Kidney glomerular epithelial cell (primary cell): Measurements from ENCODE around the gene TNFAIP8.

ENCODE experiments used
- DNase-seq: peaks from one replicate; lab custom pipeline; 2025; lab: John Stamatoyannopoulos, UW

TNFAIP8 gene

GRCh38 chr5:119370486-119370885 is 14.7 kb downstream of the TNFAIP8 start:
- no peak for DNase-seq

DNA sequence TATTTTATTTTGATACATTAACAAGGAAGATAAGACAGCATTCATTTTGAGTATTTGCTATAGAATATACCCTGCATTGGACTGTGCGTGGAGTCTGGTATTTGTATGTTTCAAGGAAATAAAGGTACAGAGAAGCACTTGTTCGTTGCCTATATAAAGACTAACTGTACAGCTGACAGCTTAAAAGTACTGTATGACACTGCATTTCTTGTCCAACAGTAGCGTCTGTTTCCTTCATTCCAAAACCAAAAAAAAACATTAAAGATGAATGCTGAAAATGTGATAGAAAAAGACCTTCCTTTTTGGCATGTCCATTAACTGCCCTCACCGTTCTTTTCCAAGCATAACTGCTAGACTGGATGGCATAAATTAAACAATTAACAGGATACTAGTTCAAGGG is 15.3 kb downstream of the TNFAIP8 start:
- DNase-seq: no peak

DNA sequence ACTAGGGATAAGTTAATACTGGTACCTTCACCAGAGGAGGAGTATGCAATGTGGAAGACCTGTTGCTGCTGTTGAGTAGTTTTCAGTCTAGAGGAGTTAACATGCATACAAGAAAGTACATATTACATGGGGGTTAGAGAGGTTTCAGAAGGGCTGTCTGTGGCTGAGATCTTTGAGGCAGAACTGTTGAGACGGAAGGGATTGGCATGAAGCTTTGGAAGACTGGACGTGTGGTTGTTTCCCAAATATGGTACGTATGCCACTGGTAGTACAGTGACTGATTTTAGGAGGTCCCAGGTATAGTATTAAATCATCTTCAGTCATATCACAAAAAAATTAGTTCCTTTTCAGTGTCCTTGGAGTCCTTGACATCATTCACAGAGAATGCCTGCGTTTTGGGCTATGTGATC is 17.6 kb downstream of the TNFAIP8 start:
- DNase-seq: no peak

- no peak for DNase-seq
These were observed 19.1 kb downstream of the TNFAIP8 start for GRCh38 chr5:119374901-119375300.

GRCh38 chr5:119377066-119377465 is 21.2 kb downstream of the TNFAIP8 start:
- DNase-seq: no peak

- no peak for DNase-seq
These were observed 22.4 kb downstream of the TNFAIP8 start for GRCh38 chr5:119378075-119378700.

- no peak for DNase-seq
These were observed 23.3 kb downstream of the TNFAIP8 start for GRCh38 chr5:119379096-119379495.

DNA sequence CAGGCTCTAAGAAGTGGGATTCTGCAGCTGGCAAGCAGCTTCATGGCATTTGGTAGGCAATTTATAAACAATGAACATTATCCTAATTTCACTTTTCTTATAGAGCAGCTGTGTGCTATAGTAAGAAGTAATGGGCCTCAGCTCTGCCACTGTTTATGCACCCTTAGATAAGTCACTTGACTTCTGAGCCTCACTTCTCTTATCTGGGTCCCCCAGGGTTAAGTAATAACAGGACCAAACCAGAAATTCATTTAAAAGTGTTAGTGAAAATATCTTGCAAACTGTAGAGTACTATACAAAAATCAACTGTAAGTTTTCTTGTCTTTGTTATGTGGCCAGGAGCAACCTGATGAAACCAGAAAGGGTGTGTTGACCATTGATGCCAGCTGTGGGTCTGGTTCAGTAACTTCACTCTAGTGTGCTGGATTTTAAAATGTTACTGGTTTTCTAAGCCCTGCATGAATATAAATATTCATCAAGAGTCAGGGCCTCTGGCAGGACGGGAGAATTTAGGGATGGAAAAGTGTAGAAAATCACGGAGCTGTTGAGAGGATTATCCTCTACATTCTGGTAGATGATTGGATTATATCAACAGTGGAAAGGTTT is 24.2 kb downstream of the TNFAIP8 start:
- no peak for DNase-seq

DNA sequence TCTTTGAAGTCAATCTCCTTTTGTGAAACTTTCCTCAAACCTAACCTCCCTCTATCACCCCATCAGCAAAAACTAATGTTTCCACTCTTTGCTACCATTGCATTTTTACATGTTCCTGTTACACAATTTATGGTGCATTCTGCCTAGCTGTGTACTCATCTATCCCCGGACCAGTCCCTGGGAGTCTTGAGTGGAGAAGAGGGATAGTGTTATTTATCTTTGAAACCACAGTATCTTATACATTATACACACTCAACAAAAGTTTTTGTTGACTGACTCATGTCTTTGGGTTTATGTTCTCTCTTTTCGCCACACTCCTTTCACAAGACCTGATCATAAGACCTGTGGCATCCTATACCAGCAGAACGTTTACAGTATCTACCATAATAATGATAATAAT is 26.4 kb downstream of the TNFAIP8 start:
- DNase-seq: no peak

GRCh38 chr5:119383008-119383407 is 27.2 kb downstream of the TNFAIP8 start:
- DNase-seq: no peak

DNA sequence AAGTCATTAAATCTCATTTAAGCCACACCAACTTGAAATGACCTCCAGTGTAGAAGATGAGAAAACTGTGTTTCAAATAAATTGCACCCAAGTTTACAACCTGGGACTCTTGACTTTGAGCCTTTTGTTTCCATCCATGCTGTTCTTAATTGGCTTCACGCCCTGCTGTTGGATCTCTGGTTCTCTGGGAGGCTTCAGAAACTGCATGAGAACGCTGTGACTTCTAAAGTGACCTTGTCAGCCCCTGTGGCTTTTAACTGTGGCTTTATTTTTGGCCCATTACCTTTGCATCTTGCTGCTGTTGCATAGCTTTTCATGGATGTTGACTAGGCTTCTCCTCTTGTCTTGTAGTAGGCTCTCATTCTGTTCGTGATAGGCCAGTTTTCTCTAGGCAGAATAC is 29.3 kb downstream of the TNFAIP8 start:
- no peak for DNase-seq

- no peak for DNase-seq
These were observed 29.8 kb downstream of the TNFAIP8 start for GRCh38 chr5:119385536-119386128.

DNA sequence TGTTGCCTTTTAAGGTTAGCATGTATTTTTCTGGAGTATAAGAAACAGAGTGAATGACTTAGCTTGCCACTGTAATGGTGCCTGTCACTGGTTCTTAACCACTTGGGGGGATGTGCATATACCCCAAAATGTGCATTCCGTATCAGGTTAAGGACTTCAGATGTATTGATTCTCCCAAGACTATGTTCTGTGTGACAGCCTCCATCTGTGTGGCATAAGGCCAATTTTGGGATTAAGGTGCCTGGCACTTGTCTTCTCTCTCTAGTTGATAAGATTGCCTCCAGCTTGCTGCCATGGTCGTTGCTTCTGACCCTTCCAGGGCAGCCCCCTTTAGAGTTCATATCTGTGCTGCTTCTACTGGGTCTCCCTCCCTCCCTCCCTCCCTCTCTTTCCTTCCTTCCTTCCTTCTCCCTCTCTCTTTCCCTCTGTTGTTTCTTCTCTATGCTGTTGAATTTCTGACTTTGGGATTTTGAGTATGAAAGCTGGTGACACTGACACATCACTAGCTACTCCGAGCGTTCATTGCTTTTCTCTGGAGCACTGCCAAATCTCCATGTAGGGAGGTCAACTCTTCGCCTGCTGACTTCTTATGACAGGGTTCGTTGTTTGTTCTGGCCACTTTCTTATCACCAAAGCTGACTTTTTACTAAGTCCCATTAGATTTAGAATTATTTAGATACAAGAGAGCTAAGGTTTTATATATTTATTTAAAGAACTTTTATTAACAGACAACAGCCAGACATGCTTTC is 31.0 kb downstream of the TNFAIP8 start:
- DNase-seq: peak; percentile 26

- no peak for DNase-seq
These were observed 32.3 kb downstream of the TNFAIP8 start for GRCh38 chr5:119387945-119388618.

- no peak for DNase-seq
These were observed 32.9 kb downstream of the TNFAIP8 start for GRCh38 chr5:119388619-119389190.

DNA sequence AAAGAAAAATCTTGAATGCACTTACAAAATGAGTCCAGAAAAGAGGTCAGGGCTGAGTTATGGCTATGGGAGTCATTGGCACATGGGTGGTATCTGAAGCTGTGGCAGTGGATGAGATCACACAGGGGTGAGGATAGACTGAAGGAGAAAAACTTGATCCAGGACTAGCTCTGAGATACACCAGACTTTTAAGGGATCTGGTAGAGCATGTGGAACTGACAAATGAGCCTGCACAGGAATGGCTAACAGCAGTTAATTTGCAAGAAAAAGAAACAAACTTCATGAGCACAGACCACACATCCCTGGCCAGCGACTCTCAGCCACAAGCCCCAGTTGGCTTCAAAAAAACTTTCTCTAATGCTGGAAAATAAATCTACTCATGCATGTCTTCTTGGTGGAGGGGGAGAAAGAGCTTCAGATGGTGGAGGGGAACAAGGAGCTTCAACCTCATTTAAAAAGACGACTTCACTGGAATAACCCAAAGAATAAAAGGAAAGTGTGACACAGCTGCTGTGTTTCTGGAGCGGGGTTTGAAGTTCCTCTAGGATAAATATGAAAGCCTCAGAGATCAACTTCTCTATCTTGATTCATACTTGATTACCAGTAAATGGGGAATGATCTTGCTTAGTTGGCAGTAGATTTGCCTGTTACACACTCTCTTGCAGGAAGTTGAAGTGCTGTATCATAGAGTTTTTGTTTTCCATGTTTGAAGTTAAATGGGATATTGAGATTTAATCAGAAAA is 33.6 kb downstream of the TNFAIP8 start:
- no peak for DNase-seq

GRCh38 chr5:119390404-119390803 is 34.6 kb downstream of the TNFAIP8 start:
- DNase-seq: no peak

DNA sequence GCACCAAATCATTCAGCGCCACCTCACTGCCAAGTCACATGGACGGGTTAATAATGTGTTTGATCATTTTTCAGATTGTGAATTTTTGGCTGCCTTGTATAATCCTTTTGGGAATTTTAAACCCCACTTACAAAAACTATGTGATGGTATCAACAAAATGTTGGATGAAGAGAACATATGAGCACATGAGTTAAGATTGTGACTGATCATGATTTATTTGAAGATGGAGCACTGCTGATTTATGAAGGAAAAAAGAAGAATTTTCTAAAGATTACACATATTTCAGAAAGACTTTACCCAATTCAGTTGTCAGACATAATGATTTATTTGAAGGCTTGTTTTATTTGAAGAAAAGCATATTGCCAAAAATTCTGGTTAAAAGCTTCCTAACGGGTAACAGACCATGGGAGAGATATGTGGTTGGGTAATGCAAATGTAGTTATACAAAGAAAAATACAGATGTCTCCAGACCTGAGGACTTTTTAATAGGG is 37.4 kb downstream of the TNFAIP8 start:
- DNase-seq: no peak

DNA sequence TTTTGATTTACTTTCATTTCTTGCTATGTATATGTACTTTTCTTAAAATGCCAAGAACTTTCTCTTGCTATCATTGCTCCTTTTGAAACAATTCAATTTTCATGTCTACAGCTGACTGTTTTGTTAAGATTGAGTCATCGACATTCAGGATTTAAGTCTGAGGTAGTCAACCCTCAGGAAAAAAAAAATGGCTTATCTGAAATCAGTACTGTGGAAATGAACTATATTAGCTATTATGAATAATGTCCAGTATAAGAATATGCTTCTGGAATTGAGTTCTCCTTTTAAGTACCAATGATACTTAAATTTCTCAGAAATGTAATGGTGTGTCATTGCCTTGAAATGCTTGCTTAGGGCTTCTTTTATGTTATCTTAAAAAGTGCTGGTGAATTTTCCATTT is 37.9 kb downstream of the TNFAIP8 start:
- DNase-seq: peak; percentile 18

DNA sequence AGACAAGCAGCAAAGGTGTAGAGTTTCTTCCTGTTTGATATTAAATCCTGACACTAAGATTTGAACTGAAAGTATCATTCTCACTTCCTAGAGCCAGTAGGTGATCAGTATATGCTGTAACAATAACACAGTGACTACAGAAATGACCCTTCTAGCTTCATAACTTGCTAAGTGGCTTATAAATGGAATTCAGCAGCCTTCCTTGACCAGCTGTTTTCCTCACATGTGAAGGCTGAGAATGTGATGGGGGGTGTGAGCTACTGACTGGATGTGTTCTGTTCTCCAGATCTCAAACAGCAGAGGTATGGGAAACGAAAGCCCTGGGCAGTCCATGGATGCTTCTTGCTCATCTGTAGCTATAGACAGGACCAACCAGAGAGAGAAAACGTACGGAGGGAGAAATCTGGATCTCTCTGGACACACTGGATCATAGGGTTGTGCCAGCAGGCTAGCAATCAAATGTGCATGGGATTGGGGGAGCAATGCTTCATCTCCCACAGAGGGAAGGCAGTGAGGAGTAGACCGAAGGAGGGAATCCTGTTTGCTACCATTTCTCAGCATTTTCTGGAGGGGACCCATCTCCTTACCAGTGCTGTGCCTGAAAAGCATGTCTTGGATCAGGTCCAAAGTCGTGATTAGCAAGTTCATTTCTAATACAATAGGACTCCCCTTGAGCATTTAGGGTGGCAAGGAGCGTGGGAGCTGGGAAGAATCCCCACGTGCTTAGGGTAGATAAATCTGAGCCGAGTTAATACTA is 39.4 kb downstream of the TNFAIP8 start:
- no peak for DNase-seq
